H1 (cell line): Measurements from ENCODE around the gene CXXC5. TPM values are rescaled to one million over a fixed set of nuclear protein-coding genes. Genes with fewer than 3 reads are reported as not detected.

Experiments
- ASH2L ChIP-seq: fragments of 200-600, 300-600 bp; sonication (generic); IDR thresholded peaks from one replicate; pipeline ENCODE4 v1.7.1; 2017; ENCODE audit warnings: low read length
- EGR1 ChIP-seq: IDR thresholded peaks from 2 replicates; pipeline ENCODE4 v1.6.1; 2011; ENCODE audit warnings: low read depth, low read length, borderline replicate concordance
- EP300 ChIP-seq, 2 experiments: IDR thresholded peaks; 1 replicate in 1 of 2; 2 replicates in 1 of 2; pipeline ENCODE4 v1.6.1; 2011 to 2012; ENCODE audit warnings: low read depth in 2 of 2, low read length in 2 of 2, mild to moderate bottlenecking in 2 of 2, borderline replicate concordance in 1 of 2, inconsistent platforms in 1 of 2, moderate library complexity in 1 of 2
- EZH2 ChIP-seq: fragments of 200-600 bp; sonication (generic); IDR thresholded peaks from 2 replicates; pipeline ENCODE4 v1.7.1; 2012; ENCODE audit warnings: low read depth, mild to moderate bottlenecking, moderate library complexity, low read length, inconsistent platforms; ENCODE audit not compliant: severe bottlenecking
- HDAC2 ChIP-seq, 2 experiments: fragments of 300-600 bp in 1 of 2; sonication (generic) in 1 of 2; IDR thresholded peaks; 2 replicates each; pipeline ENCODE4 v1.6.1; 2011 to 2012; ENCODE audit warnings: low read depth in 2 of 2, low read length in 2 of 2, mild to moderate bottlenecking in 2 of 2, moderate library complexity in 2 of 2, borderline replicate concordance in 1 of 2, inconsistent platforms in 1 of 2
- KDM4A ChIP-seq: IDR thresholded peaks from one replicate; pipeline ENCODE4 v1.7.1; 2012; ENCODE audit warnings: low read depth, mild to moderate bottlenecking, moderate library complexity, low read length, inconsistent platforms; ENCODE audit not compliant: severe bottlenecking
- POLR2A ChIP-seq, 2 experiments: IDR thresholded peaks; 1 replicate in 1 of 2; 2 replicates in 1 of 2; pipeline ENCODE4 v1.6.1; 2011; ENCODE audit warnings: low read depth in 2 of 2, low read length in 2 of 2, mild to moderate bottlenecking in 2 of 2; ENCODE audit errors: control extremely low read depth in 1 of 2
- POLR2AphosphoS5 ChIP-seq: IDR thresholded peaks from 2 replicates; pipeline ENCODE4 v1.6.1; 2011; ENCODE audit warnings: low read depth, low read length
- POU5F1 ChIP-seq: IDR thresholded peaks from 2 replicates; pipeline ENCODE4 v1.6.1; 2011; ENCODE audit warnings: low read depth, mild to moderate bottlenecking, low read length, moderate library complexity
- RAD21 ChIP-seq, 2 experiments: IDR thresholded peaks in 1 of 2; conservative IDR thresholded peaks in 1 of 2; 2 replicates each; pipeline ENCODE4 v1.6.1; 2011; ENCODE audit warnings: low read depth in 2 of 2, low read length in 2 of 2, improper control_type of control experiment in 1 of 2, inconsistent platforms in 1 of 2, mild to moderate bottlenecking in 1 of 2, moderate library complexity in 1 of 2
- SP4 ChIP-seq: IDR thresholded peaks from 2 replicates; pipeline ENCODE4 v1.6.1; 2012; ENCODE audit warnings: low read length, inconsistent platforms
- polyA plus RNA-seq, 7 experiments: library from polyadenylated mRNA; depleted of rRNA in 3 of 7; stranded (reverse) in 5 of 7; unstranded in 2 of 7; fragments of >200 nt in 5 of 7; fragments of 200-250 nt in 2 of 7; gene quantifications; 1 replicate in 5 of 7; 2 replicates in 1 of 7; 4 replicates in 1 of 7; pipeline versions ENCODE4 v1.2.1 to v1.2.3, GENCODE V29; 2011 to 2013; ENCODE audit warnings: missing spikeins in 2 of 7, mixed read lengths in 2 of 7
- total RNA-seq: library from RNA; stranded (reverse); fragmentation: NEBNext Ultra II Directional; extraction: Animal tissue kit (Norgen Biotek cat#: 25700); gene quantifications from 2 replicates; pipeline ENCODE4 v1.2.1, GENCODE V29; 2021
- TF ChIP-seq, protein P1 (sequence below), 3 experiments: IDR thresholded peaks; 1 replicate in 2 of 3; 2 replicates in 1 of 3; pipeline versions ENCODE4 v1.5.1 to v1.6.1; 2011; ENCODE audit warnings: low read length in 3 of 3, mild to moderate bottlenecking in 3 of 3, inconsistent platforms in 2 of 3, low read depth in 1 of 3, moderate library complexity in 1 of 3; ENCODE audit not compliant: insufficient read depth in 1 of 3; ENCODE audit errors: control extremely low read depth in 1 of 3

CXXC5 gene
- total and polyA plus RNA-seq, 2 of the 8 experiments (the other 6 are each of a cell fraction or from before 2014, with no cell fraction given), result 61.4 to 74.0 TPM

DNA sequence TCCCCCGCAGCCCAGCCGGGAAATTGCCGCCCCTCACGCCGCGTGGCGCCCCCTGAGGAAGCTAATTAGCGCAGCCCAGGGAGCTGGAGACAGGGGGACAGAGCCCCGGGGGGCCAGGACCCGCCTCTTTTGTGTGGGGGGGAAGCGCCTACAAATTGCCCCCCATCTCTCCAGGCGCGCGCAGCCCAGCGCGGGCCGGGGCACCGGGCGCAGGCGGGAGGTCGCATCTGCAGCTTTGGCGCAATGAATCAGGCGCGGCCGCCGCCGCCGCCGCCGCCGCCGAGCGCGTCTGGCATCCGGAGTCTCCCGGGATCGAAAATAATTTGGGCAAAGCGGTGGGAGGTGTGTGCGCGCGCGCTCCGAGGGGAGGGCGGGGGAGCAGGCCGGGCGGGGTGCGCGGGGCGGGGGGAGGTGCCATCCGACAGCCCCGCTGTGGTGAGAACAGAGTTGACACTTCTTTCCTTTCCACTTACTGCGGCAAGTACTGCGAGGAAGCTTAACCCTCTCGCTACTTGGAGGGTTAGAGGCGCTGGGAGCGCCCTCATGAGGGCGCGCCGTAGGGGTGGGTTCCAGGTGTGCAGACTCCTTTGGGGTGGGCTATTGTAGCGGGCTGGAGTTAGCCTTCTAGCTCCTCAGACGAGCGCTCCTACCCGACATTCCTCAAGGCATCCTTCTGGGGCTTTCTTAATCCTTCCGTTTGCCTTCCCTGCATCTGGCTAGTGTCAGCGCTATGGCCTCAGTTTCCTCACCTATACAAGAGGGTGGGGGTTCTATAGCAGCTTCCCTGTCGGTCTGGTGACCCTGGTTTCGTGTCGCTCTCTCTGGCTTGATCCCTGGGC lies 63.1 kb downstream of the CXXC5 start (continued):
- TF ChIP-seq HDAC2 (IDR thresholded peaks at IDR 0.05; ENCODE audit: borderline replicate concordance in 1 of 2, low read depth in 2 of 2, low read length in 2 of 2) (peak in 1 of 2 experiments; percentile 80; a peak in 1 of 4 replicates), EGR1 (no peak), POLR2A (IDR thresholded peaks at IDR 0.05; ENCODE audit: control extremely low read depth in 1 of 2, low read depth in 2 of 2, low read length in 2 of 2) (peak in 1 of 2 experiments; percentile 40; a peak in 1 of 3 replicates), SP4 (0 out of 2 replicates have a peak, but pooled peaks have one; percentile 14), RAD21 (IDR thresholded peaks at IDR 0.05 in 1 of 2, conservative IDR thresholded peaks at IDR 0.05 in 1 of 2; ENCODE audit: low read depth in 2 of 2, low read length in 2 of 2) (peak; percentile 28 to 61; a peak in 3 of 4 replicates), ASH2L (peak; percentile 30), POU5F1 (no peak), KDM4A (peak; percentile 53), EP300 (IDR thresholded peaks at IDR 0.05; ENCODE audit: borderline replicate concordance in 1 of 2, low read depth in 2 of 2, low read length in 2 of 2) (0 out of 3 replicates have a peak, but pooled peaks of 1 of the 2 experiments have one; percentile 29), POLR2AphosphoS5 (no peak), EZH2 (peak; percentile 31)
- TF ChIP-seq, protein P1, sequence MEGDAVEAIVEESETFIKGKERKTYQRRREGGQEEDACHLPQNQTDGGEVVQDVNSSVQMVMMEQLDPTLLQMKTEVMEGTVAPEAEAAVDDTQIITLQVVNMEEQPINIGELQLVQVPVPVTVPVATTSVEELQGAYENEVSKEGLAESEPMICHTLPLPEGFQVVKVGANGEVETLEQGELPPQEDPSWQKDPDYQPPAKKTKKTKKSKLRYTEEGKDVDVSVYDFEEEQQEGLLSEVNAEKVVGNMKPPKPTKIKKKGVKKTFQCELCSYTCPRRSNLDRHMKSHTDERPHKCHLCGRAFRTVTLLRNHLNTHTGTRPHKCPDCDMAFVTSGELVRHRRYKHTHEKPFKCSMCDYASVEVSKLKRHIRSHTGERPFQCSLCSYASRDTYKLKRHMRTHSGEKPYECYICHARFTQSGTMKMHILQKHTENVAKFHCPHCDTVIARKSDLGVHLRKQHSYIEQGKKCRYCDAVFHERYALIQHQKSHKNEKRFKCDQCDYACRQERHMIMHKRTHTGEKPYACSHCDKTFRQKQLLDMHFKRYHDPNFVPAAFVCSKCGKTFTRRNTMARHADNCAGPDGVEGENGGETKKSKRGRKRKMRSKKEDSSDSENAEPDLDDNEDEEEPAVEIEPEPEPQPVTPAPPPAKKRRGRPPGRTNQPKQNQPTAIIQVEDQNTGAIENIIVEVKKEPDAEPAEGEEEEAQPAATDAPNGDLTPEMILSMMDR (IDR thresholded peaks at IDR 0.05; ENCODE audit: control extremely low read depth in 1 of 3, insufficient read depth in 1 of 3, low read depth in 1 of 3, low read length in 3 of 3), result peak in 2 of 3 experiments; percentile 35 to 36; a peak in 3 of 4 replicates
- TF ChIP-seq, all 59 proteins: peak for 14
